Breast epithelium (tissue), 4 donors: ENCODE data around the gene NEK4. TPM values are rescaled to one million over a fixed set of nuclear protein-coding genes. Genes with fewer than 3 reads are reported as not detected.

Experiments used
- DNase-seq, 2 donors: peaks; one replicate each; pipeline ENCODE4 v3.0.0-alpha.2; 2019; ENCODE audit warnings: low spot score in 2 of 2
- H3K27ac ChIP-seq, 2 donors: fragments of 200-600 bp; sonication (generic) in 1 of 2; one replicate each; pipeline ENCODE4 v1.5.1; 2016 to 2019; ENCODE audit warnings: mild to moderate bottlenecking in 1 of 2
- H3K27me3 ChIP-seq, 2 donors: fragments of 200-600 bp; sonication (generic) in 1 of 2; one replicate each; pipeline versions ENCODE4 v1.5.1 to v1.6.0; 2017 to 2019; ENCODE audit warnings: control low read depth in 1 of 2, mild to moderate bottlenecking in 1 of 2
- H3K36me3 ChIP-seq: fragments of 200-600 bp; one replicate; pipeline ENCODE4 v1.5.1; 2019
- H3K4me1 ChIP-seq, 2 donors: fragments of 200-600 bp; sonication (generic); one replicate each; pipeline ENCODE4 v1.5.1; 2016 to 2019; ENCODE audit warnings: control low read depth in 1 of 2
- H3K4me3 ChIP-seq, 3 donors: fragments of 200-600 bp; sonication (generic); 1 replicate in 2 of 3; 2 replicates in 1 of 3; pipeline ENCODE4 v1.5.1; 2016 to 2019; ENCODE audit warnings: mild to moderate bottlenecking in 3 of 3, moderate library complexity in 2 of 3
- H3K9me3 ChIP-seq, 2 donors: fragments of 200-600 bp; sonication (generic) in 1 of 2; one replicate each; pipeline ENCODE4 v1.5.1; 2016 to 2019; ENCODE audit warnings: control low read depth in 1 of 2
- CTCF ChIP-seq, 3 donors: fragments of 450-650 bp; IDR thresholded peaks; one replicate each; pipeline ENCODE4 v1.5.1; 2016 to 2017; ENCODE audit warnings: antibody characterized with exemption in 3 of 3, mild to moderate bottlenecking in 3 of 3, moderate library complexity in 3 of 3
- POLR2A ChIP-seq: fragments of 450-650 bp; IDR thresholded peaks from one replicate; pipeline ENCODE4 v1.6.1; 2016; ENCODE audit warnings: antibody characterized with exemption, mild to moderate bottlenecking, moderate library complexity
- POLR2AphosphoS5 ChIP-seq, 3 donors: sonication (generic); formaldehyde crosslinking; IDR thresholded peaks; one replicate each; pipeline ENCODE4 v1.6.1; 2017; ENCODE audit warnings: antibody characterized with exemption in 3 of 3
- intact Hi-C: fragments of 100-400 bp; cut with DNase I; formaldehyde crosslinking; loops from one replicate; pipeline ENCODE4 v1.15.1; 2023; ENCODE audit warnings: low total_unique reads
- total RNA-seq, 3 donors: library from RNA; depleted of rRNA; stranded (reverse); fragments of >200 nt; gene quantifications; one replicate each; pipeline ENCODE4 v1.1.0, GENCODE V29; 2016

The NEK4 gene
- total RNA-seq, 3 donors from 2014 or later, result 16.5 to 32.4 (median 30.0) TPM

- H3K27ac ChIP-seq, result no peak overlapping the region
- H3K27me3 ChIP-seq, result no peaks in the 10 kb centered on the region
- intact Hi-C loops, result no loop called here
- no peak for DNase-seq
- no peaks in the 10 kb centered on the region for H3K4me1 ChIP-seq
- H3K36me3 ChIP-seq, result no peaks in the 10 kb centered on the region
- H3K4me3 ChIP-seq, result no peak overlapping the region
- TF ChIP-seq POLR2AphosphoS5 (IDR thresholded peaks at IDR 0.05), result no peak
- TF ChIP-seq CTCF (IDR thresholded peaks at IDR 0.05), result no peak
- TF ChIP-seq POLR2A, result no peak
- peaks cover 0 to 4% of the 10 kb centered on the region in 2 donors for H3K9me3 ChIP-seq
Measured at GRCh38 chr3:52719618-52720017, 51.1 kb downstream of the NEK4 start.

- intact Hi-C loops, result no loop called here
- Histone ChIP-seq H3K4me1 (no peaks in the 10 kb centered on the region), H3K4me3 (no peak overlapping the region), H3K27me3 (no peaks in the 10 kb centered on the region), H3K9me3 (peaks cover 0 to 4% of the 10 kb centered on the region in 2 donors), H3K27ac (no peak overlapping the region), H3K36me3 (no peaks in the 10 kb centered on the region)
- DNase-seq, result no peak
- no peak for TF ChIP-seq CTCF (IDR thresholded peaks at IDR 0.05)
- no peak for TF ChIP-seq POLR2AphosphoS5 (IDR thresholded peaks at IDR 0.05)
- TF ChIP-seq POLR2A, result no peak
Measured at GRCh38 chr3:52715714-52716305, 54.9 kb downstream of the NEK4 start.

- H3K27ac ChIP-seq, result no peak overlapping the region
- H3K4me1 ChIP-seq, result no peaks in the 10 kb centered on the region
- H3K9me3 ChIP-seq, result no peaks in the 10 kb centered on the region
- TF ChIP-seq POLR2A (no peak), CTCF (IDR thresholded peaks at IDR 0.05) (no peak), POLR2AphosphoS5 (IDR thresholded peaks at IDR 0.05) (no peak)
- H3K4me3 ChIP-seq, result no peak overlapping the region
- intact Hi-C loops, result no loop called here
- H3K36me3 ChIP-seq, result no peaks in the 10 kb centered on the region
- no peak for DNase-seq
- H3K27me3 ChIP-seq, result no peaks in the 10 kb centered on the region
Measured at GRCh38 chr3:52714335-52715302, 56.1 kb downstream of the NEK4 start.

- Histone ChIP-seq H3K36me3 (no peaks in the 10 kb centered on the region), H3K4me3 (no peak overlapping the region), H3K27me3 (no peaks in the 10 kb centered on the region), H3K4me1 (peaks cover 0 to 5% of the 10 kb centered on the region in 2 donors), H3K9me3 (no peaks in the 10 kb centered on the region), H3K27ac (no peak overlapping the region)
- TF ChIP-seq POLR2AphosphoS5 (IDR thresholded peaks at IDR 0.05) (no peak), CTCF (IDR thresholded peaks at IDR 0.05) (no peak), POLR2A (no peak)
- no peak for DNase-seq
- intact Hi-C loops, result no loop called here
Measured at GRCh38 chr3:52712291-52713212, 58.2 kb downstream of the NEK4 start.
